GM18861 (cell line): ENCODE data around the gene IL17REL.
"Not testable (repeated sequence)": the region's sequence is repeated elsewhere in the genome, so short reads cannot be mapped to it uniquely, and the experiment has no call there.

Experiments used
- ATAC-seq: cut with Tn5 transposase; IDR thresholded peaks from one replicate; pipeline ENCODE4 v1.9.1; 2021; ENCODE audit not compliant: unreplicated experiment

The IL17REL gene

GRCh38 chr22:49948116-49948957 lies 64.2 kb downstream of the IL17REL start:
- ATAC-seq, result no peak

- no peak for ATAC-seq
These were observed 65.3 kb downstream of the IL17REL start for GRCh38 chr22:49947296-49947622.

GRCh38 chr22:49946612-49947295 lies 65.8 kb downstream of the IL17REL start:
- ATAC-seq, result no peak

- not testable (repeated sequence) for ATAC-seq
These were observed 67.3 kb downstream of the IL17REL start for GRCh38 chr22:49945042-49945794.
